DMS53 (cell line): ENCODE measurements around the gene BICRA.
"Not testable (repeated sequence)": the region's sequence is repeated elsewhere in the genome, so short reads cannot be mapped to it uniquely, and the experiment has no call there.

Source experiments
- DNase-seq: peaks from one replicate; lab custom pipeline; 2025; lab: John Stamatoyannopoulos, UW

BICRA gene

DNA sequence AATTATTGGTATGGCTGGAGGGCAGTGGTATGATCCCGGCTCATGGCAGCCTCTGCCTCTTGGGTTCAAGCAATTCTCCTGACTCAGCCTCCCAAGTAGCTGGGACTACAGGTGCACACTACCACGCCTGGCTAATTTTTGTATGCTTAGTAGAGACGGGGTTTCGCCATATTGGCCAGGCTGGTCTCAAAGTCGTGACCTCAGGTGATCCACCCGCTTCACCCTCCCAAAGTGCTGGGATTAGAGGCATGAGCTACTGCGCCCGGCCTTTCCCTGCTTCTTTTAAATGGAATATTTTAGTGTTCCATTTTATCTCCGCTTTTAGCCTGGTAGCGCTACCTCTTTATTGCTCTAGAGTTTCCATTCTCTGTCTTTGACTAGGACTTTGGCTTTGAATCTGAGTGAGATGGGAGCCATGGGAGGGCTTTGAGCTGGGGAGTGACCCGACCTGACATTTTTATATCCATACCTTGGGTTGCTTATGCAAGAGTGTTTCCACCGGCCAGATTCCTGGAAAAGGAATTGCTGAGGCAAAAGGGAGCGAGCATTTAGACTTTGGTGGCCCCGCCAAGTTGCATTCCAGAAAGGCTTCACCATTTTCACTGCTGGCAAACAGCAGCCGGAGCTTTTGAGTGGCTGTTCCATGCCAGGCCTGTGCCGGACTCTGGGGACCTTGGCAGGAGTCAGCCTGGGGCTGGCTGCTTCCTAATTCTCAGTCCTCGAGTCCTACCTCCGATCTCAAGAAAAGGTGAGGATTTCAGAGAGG is 22.9 kb downstream of the BICRA start:
- DNase-seq: no peak

- peak; percentile 51 for DNase-seq
These were observed 24.6 kb downstream of the BICRA start for GRCh38 chr19:47633517-47633916.

- no peak for DNase-seq
These were observed 25.1 kb downstream of the BICRA start for GRCh38 chr19:47633996-47634395.

- not testable (repeated sequence) for DNase-seq
These were observed 26.3 kb downstream of the BICRA start for GRCh38 chr19:47635152-47635754.

DNA sequence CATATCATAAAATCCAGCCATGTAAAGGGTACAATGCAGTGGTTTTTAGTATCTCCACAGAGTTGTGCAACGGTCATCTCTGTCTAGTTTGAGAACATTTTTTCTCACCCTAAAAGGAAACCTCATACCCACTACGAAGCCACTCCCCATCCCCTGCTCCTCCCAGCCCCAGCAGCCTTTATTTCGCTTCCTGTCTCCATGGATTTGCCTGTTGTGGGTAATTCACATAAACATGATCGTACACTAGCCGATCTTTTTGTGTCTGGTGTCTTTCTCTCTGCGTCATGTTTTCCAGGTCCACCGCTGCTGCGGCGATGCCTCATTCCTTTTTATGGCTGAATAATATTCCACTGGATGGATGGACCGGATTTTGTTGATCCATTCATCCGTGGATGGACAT is 28.6 kb downstream of the BICRA start:
- no peak for DNase-seq

DNA sequence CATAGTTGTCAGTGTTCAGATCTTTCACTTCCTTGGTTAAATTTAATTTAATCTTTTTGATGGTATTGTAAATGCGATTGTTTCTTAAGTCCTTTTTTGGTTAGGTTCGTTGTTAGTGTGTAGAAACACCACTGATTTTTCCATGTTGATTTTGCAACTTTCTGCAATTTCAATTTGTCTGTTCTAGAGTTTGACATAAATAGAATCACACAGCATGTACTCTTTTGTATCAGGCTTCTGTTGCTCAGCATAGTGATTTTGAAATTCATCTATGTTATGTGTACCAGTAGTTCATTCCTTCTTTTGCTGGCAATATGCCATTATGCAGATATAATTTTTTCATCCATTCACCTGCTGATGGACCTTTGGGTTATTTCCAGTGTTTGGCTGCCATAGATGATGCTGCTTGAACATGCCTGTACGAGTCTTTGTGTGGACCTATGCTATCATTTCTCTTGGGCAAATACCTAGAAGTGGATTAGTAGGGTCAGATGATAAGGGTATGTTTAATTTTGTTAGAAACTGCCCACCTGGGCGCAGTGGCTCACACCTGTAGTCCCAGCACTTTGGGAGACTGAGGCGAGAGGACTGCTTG is 33.1 kb downstream of the BICRA start:
- DNase-seq: no peak

DNA sequence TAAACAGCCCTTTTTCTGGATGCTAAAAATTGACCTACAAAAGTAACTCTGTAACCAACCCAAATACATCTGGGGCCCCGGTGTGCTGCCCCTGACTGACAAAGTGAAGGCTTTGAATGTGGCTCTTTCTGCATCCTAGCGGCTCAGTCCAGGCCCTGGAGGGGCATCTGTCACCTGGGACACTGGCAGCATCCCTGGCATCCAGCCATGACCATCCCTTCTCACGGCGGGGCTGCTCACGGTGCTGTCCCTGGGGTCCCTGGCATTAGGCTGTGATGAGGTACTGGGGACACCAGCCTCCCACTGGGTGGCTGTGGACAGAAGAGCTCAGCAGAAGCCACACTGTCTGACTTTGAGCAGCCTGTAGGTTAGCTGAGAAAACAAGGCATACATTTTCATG is 34.3 kb downstream of the BICRA start:
- DNase-seq: no peak

DNA sequence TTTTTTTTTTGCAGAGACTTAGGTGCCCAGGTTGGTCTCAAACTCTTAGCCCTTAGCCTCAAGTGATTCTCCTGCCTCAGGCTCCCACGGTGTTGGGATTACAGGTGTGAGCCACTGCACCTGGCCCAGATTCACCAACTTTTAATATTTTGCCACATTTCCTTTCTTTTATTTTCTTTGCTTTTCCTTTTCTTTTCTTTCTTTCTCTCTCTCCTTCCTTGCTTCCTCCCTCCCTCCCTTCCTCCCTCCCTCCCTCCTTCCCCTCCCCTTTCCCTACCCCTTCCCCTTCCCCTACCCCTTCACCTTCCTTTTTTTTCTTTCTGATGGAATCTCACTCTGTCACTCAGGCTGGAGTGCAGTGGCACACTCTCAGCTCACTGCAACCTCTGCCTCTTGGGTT is 35.3 kb downstream of the BICRA start:
- DNase-seq: no peak

DNA sequence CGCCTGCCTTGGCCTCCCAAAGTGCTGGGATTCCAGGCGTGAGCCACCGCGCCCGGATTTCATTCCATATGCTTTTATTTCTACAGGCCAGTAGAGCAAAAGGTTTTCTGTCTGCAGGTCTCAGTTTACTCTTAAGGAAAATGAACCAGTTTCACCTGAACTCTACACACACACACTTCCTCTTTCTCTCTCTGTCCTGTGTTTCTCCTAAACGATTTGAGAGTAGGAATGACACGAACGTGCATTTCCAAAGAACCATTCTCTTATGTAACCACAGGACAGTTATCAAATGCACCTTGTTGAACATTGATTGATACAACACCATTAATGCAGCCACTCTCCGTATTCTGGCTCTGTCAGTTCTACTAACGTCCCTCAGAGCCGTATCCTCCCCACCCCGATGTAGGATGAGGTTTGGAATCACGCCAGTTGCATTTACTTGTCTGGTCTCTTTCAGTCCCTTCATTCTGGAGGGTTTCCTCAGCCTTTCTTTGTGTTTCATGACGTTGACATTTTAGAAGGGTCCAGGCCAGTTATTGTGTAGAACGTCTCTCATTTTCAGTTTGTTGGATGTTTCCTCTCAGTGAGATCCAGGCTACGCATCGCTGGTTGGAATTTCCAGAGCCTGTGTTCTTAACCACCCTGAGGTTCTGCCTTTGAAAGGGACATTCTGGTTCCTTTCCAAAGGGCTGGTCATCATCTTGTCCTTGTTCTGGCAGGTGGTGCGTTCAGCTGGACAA is 36.0 kb downstream of the BICRA start:
- no peak for DNase-seq

DNA sequence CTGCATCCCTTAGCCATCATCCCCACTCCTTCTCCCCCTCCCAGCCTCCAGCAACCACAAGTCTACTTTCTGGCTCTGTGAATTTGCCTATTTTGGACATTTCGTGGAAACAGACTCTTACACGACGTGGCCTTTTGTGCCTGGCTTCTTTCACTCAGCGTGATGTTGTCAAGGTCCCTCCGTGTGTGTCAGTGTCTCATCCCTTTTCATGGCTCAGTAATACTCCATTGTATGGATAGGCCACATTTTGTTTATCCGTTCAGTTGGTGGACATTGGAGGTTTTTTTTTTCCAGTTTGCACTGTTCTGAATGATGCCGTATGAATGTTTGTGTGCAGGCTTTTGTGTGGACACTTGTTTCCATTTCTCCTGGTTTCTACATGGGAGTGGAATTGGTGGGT is 38.0 kb downstream of the BICRA start:
- no peak for DNase-seq

- no peak for DNase-seq
These were observed 40.7 kb downstream of the BICRA start for GRCh38 chr19:47649588-47649987.

DNA sequence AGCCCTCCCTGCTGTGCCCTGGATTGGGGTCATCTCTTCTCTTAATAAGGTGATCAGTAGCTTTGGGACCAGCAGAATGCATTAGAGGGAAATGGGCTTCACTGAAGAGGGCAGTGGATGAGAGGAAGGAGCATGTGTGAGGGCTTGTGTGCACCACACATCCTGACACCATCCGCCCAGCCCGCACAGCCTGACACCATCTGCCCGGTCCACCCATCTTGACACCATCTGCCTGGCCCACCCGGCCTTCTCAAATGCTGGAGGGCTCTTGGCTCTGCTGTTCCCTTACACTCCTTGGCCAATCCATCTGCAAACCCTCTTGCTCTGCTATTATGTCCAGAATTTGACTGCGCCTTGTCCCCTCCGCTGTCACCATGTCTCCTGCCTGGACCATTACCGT is 41.8 kb downstream of the BICRA start:
- DNase-seq: no peak

GRCh38 chr19:47651132-47651531 is 42.2 kb downstream of the BICRA start:
- no peak for DNase-seq

GRCh38 chr19:47651691-47652090 is 42.8 kb downstream of the BICRA start:
- DNase-seq: no peak

GRCh38 chr19:47652285-47652684 is 43.4 kb downstream of the BICRA start:
- no peak for DNase-seq

GRCh38 chr19:47653856-47654255 is 44.9 kb downstream of the BICRA start:
- no peak for DNase-seq

GRCh38 chr19:47657719-47658118 is 48.8 kb downstream of the BICRA start:
- no peak for DNase-seq

GRCh38 chr19:47658431-47659348 is 49.8 kb downstream of the BICRA start:
- no peak for DNase-seq

DNA sequence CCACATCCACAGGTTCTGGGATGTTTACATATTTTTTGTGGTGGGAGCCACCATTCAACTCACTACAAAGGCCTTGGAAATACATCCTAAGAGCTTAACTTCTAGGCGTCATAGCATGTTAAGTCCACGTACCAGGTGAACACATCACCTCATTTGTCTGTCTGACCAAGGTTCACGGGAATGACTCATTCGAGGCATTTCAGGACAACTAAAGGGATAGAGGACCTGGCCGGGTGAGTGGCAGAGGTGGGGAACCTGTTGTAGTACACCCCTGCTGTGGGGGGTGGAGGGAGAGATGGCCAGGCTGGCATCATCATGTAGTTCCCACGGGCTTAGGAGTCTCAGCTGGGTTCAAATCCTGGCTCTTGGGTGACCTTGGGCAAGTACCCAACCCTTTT is 51.5 kb downstream of the BICRA start:
- peak; percentile 41 for DNase-seq

- no peak for DNase-seq
These were observed 52.2 kb downstream of the BICRA start for GRCh38 chr19:47661161-47661560.

- no peak for DNase-seq
These were observed 52.7 kb downstream of the BICRA start for GRCh38 chr19:47661611-47662010.

DNA sequence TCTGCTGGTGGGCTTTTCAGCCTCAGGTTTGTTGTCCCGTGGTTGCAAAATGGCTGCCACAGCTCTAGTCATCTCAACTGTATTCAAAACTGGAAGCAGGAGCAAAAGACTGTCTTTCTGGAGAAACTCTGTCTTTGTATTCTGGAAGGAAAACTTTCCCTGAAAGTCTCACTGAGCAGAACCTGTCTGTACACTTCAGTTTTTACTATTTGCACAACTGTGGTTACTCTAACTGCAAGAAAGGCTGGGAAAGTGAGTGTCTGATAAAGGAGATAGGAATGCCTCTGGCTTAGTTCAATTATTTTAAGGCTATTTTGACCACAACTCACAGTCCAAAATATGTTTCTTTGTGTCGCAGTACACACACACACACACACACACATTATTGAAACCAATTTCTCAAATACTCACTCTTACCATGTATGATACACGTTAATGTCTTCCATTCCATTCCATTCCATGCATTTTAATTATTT is 54.5 kb downstream of the BICRA start:
- DNase-seq: no peak
